Central memory CD8-positive, alpha-beta T cell (primary cell): ENCODE measurements around the gene ZCCHC2.

Experiments
- ATAC-seq: fragments of 150-1000 bp; cut with Tn5 transposase; replicated peaks from 2 replicates; pipeline ENCODE4 v1.10.0; 2022; ENCODE audit warnings: mild to moderate bottlenecking, moderate FRiP score, moderate number of reproducible peaks; ENCODE audit not compliant: poor library complexity, severe bottlenecking; ENCODE audit errors: extremely low read depth
- DNase-seq, 2 donors: peaks; one replicate each; pipeline ENCODE4 v3.0.0; 2021; ENCODE audit warnings: low spot score in 2 of 2
- H3K27ac Mint-ChIP-seq: one replicate; pipeline ENCODE4 v1.8.0; 2022; ENCODE audit warnings: low read depth, mild to moderate bottlenecking, moderate library complexity, mixed read lengths
- H3K27me3 Mint-ChIP-seq: one replicate; pipeline ENCODE4 v1.8.0; 2022; ENCODE audit warnings: mixed read lengths
- H3K36me3 Mint-ChIP-seq: one replicate; pipeline ENCODE4 v1.8.0; 2022; ENCODE audit warnings: mild to moderate bottlenecking, moderate library complexity, mixed read lengths; ENCODE audit not compliant: insufficient read depth
- H3K4me1 Mint-ChIP-seq: one replicate; pipeline ENCODE4 v1.8.0; 2022; ENCODE audit warnings: mixed read lengths
- H3K4me3 Mint-ChIP-seq: one replicate; pipeline ENCODE4 v1.8.0; 2022; ENCODE audit warnings: mild to moderate bottlenecking, moderate library complexity, mixed read lengths
- H3K9me3 Mint-ChIP-seq: one replicate; pipeline ENCODE4 v1.8.0; 2022; ENCODE audit warnings: mixed read lengths

ZCCHC2 gene

GRCh38 chr18:62611453-62612288 lies 88.8 kb downstream of the ZCCHC2 start:
- Mint-ChIP-seq H3K4me3 (no peak overlapping the region), H3K4me1 (no peaks in the 10 kb centered on the region), H3K27ac (no peak overlapping the region), H3K36me3 (no peaks in the 10 kb centered on the region), H3K27me3 (peaks cover 44% of the 10 kb centered on the region), H3K9me3 (no peaks in the 10 kb centered on the region)
- no peak for ATAC-seq
- no peak for DNase-seq

- H3K27me3 Mint-ChIP-seq = peaks cover 48% of the 10 kb centered on the region
- H3K4me3 Mint-ChIP-seq = no peak overlapping the region
- no peaks in the 10 kb centered on the region for H3K4me1 Mint-ChIP-seq
- no peaks in the 10 kb centered on the region for H3K9me3 Mint-ChIP-seq
- ATAC-seq = no peak
- no peak overlapping the region for H3K27ac Mint-ChIP-seq
- DNase-seq = no peak
- H3K36me3 Mint-ChIP-seq = no peaks in the 10 kb centered on the region
Measured at GRCh38 chr18:62612289-62612645, 89.4 kb downstream of the ZCCHC2 start.

GRCh38 chr18:62612776-62613175 lies 90.0 kb downstream of the ZCCHC2 start:
- H3K9me3 Mint-ChIP-seq = no peaks in the 10 kb centered on the region
- H3K27ac Mint-ChIP-seq = no peak overlapping the region
- H3K4me3 Mint-ChIP-seq = no peak overlapping the region
- no peaks in the 10 kb centered on the region for H3K4me1 Mint-ChIP-seq
- H3K36me3 Mint-ChIP-seq = no peaks in the 10 kb centered on the region
- ATAC-seq (no peak), DNase-seq (no peak)
- peaks cover 48% of the 10 kb centered on the region for H3K27me3 Mint-ChIP-seq

- Mint-ChIP-seq H3K4me3 (no peak overlapping the region), H3K27ac (no peak overlapping the region), H3K4me1 (no peaks in the 10 kb centered on the region), H3K27me3 (peaks cover 59% of the 10 kb centered on the region), H3K9me3 (no peaks in the 10 kb centered on the region), H3K36me3 (no peaks in the 10 kb centered on the region)
- no peak for DNase-seq
- ATAC-seq = no peak
Measured at GRCh38 chr18:62614494-62614893, 91.7 kb downstream of the ZCCHC2 start.

- Mint-ChIP-seq H3K9me3 (no peaks in the 10 kb centered on the region), H3K27ac (no peak overlapping the region), H3K36me3 (no peaks in the 10 kb centered on the region), H3K27me3 (peaks cover 49% of the 10 kb centered on the region), H3K4me3 (no peak overlapping the region), H3K4me1 (no peaks in the 10 kb centered on the region)
- no peak for DNase-seq
- ATAC-seq = no peak
Measured at GRCh38 chr18:62616331-62616805, 93.5 kb downstream of the ZCCHC2 start.

DNA sequence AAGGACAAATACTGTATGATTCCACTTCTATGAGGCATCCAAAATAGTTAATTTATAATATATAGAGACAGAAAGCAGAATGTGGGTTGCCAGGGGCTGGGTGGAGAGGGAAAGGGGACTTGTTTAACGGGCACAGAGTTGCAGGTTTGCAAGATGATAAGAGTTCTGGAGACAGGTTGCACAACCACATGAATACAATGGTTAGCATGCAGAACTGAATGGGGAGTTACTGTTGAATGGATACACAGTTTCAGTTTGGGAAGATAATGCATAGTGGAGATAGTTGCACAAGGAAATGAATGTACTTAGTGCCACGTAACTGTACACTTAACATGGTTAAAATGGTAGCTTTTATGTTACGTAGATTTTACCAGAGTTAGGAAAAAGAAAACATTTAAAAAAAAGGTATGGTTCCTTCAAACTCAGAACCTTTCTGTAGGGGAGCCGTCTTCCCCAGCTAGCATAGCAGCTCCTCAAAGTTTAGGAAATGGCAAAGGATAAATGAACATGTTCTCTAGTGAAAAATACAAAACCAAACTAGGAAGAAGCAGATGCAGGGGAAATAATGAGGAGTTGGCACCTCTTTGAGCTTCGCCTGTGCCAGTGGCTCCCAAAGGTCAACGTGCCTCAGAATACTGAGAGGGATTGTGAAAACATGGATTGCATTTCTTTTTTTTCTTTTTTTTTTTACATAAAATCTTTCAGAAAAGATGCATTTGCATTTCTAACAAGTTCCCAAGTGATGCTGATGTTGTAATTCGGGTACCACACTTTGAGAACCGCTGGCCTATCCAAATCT lies 95.2 kb downstream of the ZCCHC2 start:
- DNase-seq = no peak
- H3K27ac Mint-ChIP-seq = no peak overlapping the region

GRCh38 chr18:62618735-62619134 lies 95.9 kb downstream of the ZCCHC2 start:
- H3K27ac Mint-ChIP-seq = no peak overlapping the region
- H3K4me3 Mint-ChIP-seq = no peak overlapping the region

More for the DNA sequence above, 95.2 kb downstream of the ZCCHC2 start:
- H3K36me3 Mint-ChIP-seq = no peaks in the 10 kb centered on the region
- peaks cover 40% of the 10 kb centered on the region for H3K27me3 Mint-ChIP-seq
- no peaks in the 10 kb centered on the region for H3K9me3 Mint-ChIP-seq
- ATAC-seq = no peak
- no peak overlapping the region for H3K4me3 Mint-ChIP-seq
- no peaks in the 10 kb centered on the region for H3K4me1 Mint-ChIP-seq

GRCh38 chr18:62621546-62621945 lies 98.7 kb downstream of the ZCCHC2 start:
- Mint-ChIP-seq H3K27me3 (peaks cover 16% of the 10 kb centered on the region), H3K36me3 (no peaks in the 10 kb centered on the region), H3K4me3 (no peak overlapping the region), H3K4me1 (no peaks in the 10 kb centered on the region), H3K27ac (no peak overlapping the region), H3K9me3 (no peaks in the 10 kb centered on the region)
- DNase-seq = no peak
- no peak for ATAC-seq

More at GRCh38 chr18:62618735-62619134, 95.9 kb downstream of the ZCCHC2 start:
- Mint-ChIP-seq H3K36me3 (no peaks in the 10 kb centered on the region), H3K27me3 (peaks cover 40% of the 10 kb centered on the region), H3K9me3 (no peaks in the 10 kb centered on the region), H3K4me1 (no peaks in the 10 kb centered on the region)
- no peak for DNase-seq
- no peak for ATAC-seq

DNA sequence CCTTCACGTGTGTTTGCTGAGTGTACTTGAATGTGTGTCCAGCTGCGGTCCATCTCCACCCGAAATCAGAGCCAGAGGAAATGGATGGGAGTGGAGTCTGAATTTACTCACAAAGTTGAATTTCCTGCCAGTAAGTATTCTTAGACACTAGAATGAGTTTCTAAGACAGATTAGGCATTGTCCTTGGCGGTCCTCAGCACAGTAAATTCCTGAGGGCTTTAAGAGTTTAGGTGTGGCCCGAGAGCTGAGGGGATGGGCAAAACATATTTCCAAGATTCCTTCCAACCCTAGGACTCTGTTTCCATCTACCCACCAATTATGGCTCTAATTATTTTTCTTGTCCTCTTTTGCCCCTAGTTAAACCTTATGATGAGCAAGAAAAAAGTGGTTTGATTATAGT lies 102.2 kb downstream of the ZCCHC2 start:
- no peaks in the 10 kb centered on the region for H3K9me3 Mint-ChIP-seq
- no peak for DNase-seq
- no peak for ATAC-seq
- H3K36me3 Mint-ChIP-seq = no peaks in the 10 kb centered on the region
- H3K4me3 Mint-ChIP-seq = no peak overlapping the region
- H3K4me1 Mint-ChIP-seq = no peaks in the 10 kb centered on the region
- H3K27ac Mint-ChIP-seq = no peak overlapping the region
- no peaks in the 10 kb centered on the region for H3K27me3 Mint-ChIP-seq
